HEK293 (cell line): ENCODE data around the gene SYNGAP1.

ENCODE experiments used
- EGR2 ChIP-seq: fragments of 450-650 bp; formaldehyde crosslinking; IDR thresholded peaks from 2 replicates; pipeline ENCODE4 v1.5.1; 2016; ENCODE audit warnings: low read depth, missing biosample characterization, missing genetic modification characterization
- PRDM1 ChIP-seq: fragments of 450-650 bp; formaldehyde crosslinking; IDR thresholded peaks from 2 replicates; pipeline ENCODE4; 2016; ENCODE audit warnings: missing biosample characterization, missing genetic modification characterization
- REPIN1 ChIP-seq: fragments of 450-650 bp; formaldehyde crosslinking; IDR thresholded peaks from 2 replicates; pipeline ENCODE4 v1.5.1; 2017; ENCODE audit warnings: missing biosample characterization, missing genetic modification characterization, low read depth
- SCRT2 ChIP-seq: fragments of 450-650 bp; formaldehyde crosslinking; IDR thresholded peaks from 2 replicates; pipeline ENCODE4 v1.5.1; 2016; ENCODE audit warnings: missing biosample characterization, missing genetic modification characterization
- ZBTB48 ChIP-seq: fragments of 450-650 bp; formaldehyde crosslinking; IDR thresholded peaks from 2 replicates; pipeline ENCODE4 v1.5.1; 2016; ENCODE audit warnings: missing biosample characterization, missing genetic modification characterization
- ZNF121 ChIP-seq: fragments of 450-650 bp; formaldehyde crosslinking; IDR thresholded peaks from 2 replicates; pipeline ENCODE4 v1.5.1; 2016; ENCODE audit warnings: missing biosample characterization, missing genetic modification characterization
- ZNF133 ChIP-seq: fragments of 450-650 bp; formaldehyde crosslinking; IDR thresholded peaks from 2 replicates; pipeline ENCODE4 v1.5.1; 2016; ENCODE audit warnings: missing biosample characterization, missing genetic modification characterization
- ZNF155 ChIP-seq: fragments of 450-650 bp; formaldehyde crosslinking; IDR thresholded peaks from 2 replicates; pipeline ENCODE4 v1.5.1; 2016; ENCODE audit warnings: missing biosample characterization, missing genetic modification characterization
- ZNF248 ChIP-seq: fragments of 450-650 bp; formaldehyde crosslinking; IDR thresholded peaks from 2 replicates; pipeline ENCODE4 v1.5.1; 2017; ENCODE audit warnings: missing biosample characterization, missing genetic modification characterization
- ZNF302 ChIP-seq: fragments of 450-650 bp; formaldehyde crosslinking; IDR thresholded peaks from 2 replicates; pipeline ENCODE4 v1.5.1; 2016; ENCODE audit warnings: missing biosample characterization, missing genetic modification characterization, low read depth
- ZNF366 ChIP-seq: fragments of 450-650 bp; formaldehyde crosslinking; conservative IDR thresholded peaks from 2 replicates; pipeline ENCODE4 v1.5.1; 2016; ENCODE audit warnings: missing biosample characterization, missing genetic modification characterization
- ZNF394 ChIP-seq: fragments of 450-650 bp; formaldehyde crosslinking; IDR thresholded peaks from 2 replicates; pipeline ENCODE4 v1.5.1; 2016; ENCODE audit warnings: missing biosample characterization, missing genetic modification characterization, mild to moderate bottlenecking, moderate library complexity, borderline replicate concordance
- ZNF404 ChIP-seq: fragments of 450-650 bp; formaldehyde crosslinking; IDR thresholded peaks from 2 replicates; pipeline ENCODE4 v1.5.1; 2017; ENCODE audit warnings: missing biosample characterization, missing genetic modification characterization
- ZNF501 ChIP-seq: fragments of 450-650 bp; formaldehyde crosslinking; IDR thresholded peaks from 2 replicates; pipeline ENCODE4 v1.5.1; 2016; ENCODE audit warnings: missing biosample characterization, missing genetic modification characterization
- ZNF585B ChIP-seq: fragments of 450-650 bp; formaldehyde crosslinking; IDR thresholded peaks from 2 replicates; pipeline ENCODE4 v1.5.1; 2016; ENCODE audit warnings: missing biosample characterization, missing genetic modification characterization
- ZNF596 ChIP-seq: fragments of 450-650 bp; IDR thresholded peaks from 2 replicates; pipeline ENCODE4 v1.5.0; 2018; ENCODE audit warnings: missing biosample characterization, mild to moderate bottlenecking, missing genetic modification characterization, moderate library complexity
- ZNF610 ChIP-seq: fragments of 450-650 bp; formaldehyde crosslinking; IDR thresholded peaks from 2 replicates; pipeline ENCODE4 v1.5.1; 2016; ENCODE audit warnings: missing biosample characterization, missing genetic modification characterization, borderline replicate concordance
- ZNF658 ChIP-seq: fragments of 450-650 bp; formaldehyde crosslinking; IDR thresholded peaks from 2 replicates; pipeline ENCODE4; 2016; ENCODE audit warnings: missing biosample characterization, missing genetic modification characterization
- ZNF664 ChIP-seq: fragments of 450-650 bp; formaldehyde crosslinking; IDR thresholded peaks from 2 replicates; pipeline ENCODE4 v1.5.1; 2016; ENCODE audit warnings: missing biosample characterization, missing genetic modification characterization
- ZNF76 ChIP-seq: fragments of 450-650 bp; formaldehyde crosslinking; IDR thresholded peaks from 2 replicates; pipeline ENCODE4; 2016; ENCODE audit warnings: low read depth, missing biosample characterization, missing genetic modification characterization, borderline replicate concordance
- ZNF777 ChIP-seq: fragments of 450-650 bp; formaldehyde crosslinking; IDR thresholded peaks from 2 replicates; pipeline ENCODE4 v1.5.1; 2017; ENCODE audit warnings: missing biosample characterization, missing genetic modification characterization, borderline replicate concordance
- ZNF843 ChIP-seq: fragments of 450-650 bp; formaldehyde crosslinking; IDR thresholded peaks from 2 replicates; pipeline ENCODE4 v1.5.1; 2016; ENCODE audit warnings: missing biosample characterization, missing genetic modification characterization
- ZXDB ChIP-seq: fragments of 450-650 bp; formaldehyde crosslinking; IDR thresholded peaks from 2 replicates; pipeline ENCODE4 v1.5.1; 2016; ENCODE audit warnings: missing biosample characterization, missing genetic modification characterization
- TF ChIP-seq, protein P1 (sequence below): fragments of 450-650 bp; formaldehyde crosslinking; IDR thresholded peaks from 2 replicates; pipeline ENCODE4 v1.5.1; 2016; ENCODE audit warnings: missing biosample characterization, missing genetic modification characterization
- TF ChIP-seq, protein P2 (sequence below): fragments of 450-650 bp; formaldehyde crosslinking; IDR thresholded peaks from 2 replicates; pipeline ENCODE4 v1.5.1; 2016; ENCODE audit warnings: missing biosample characterization, missing genetic modification characterization, low read depth
- TF ChIP-seq, protein P3 (sequence below): fragments of 450-650 bp; formaldehyde crosslinking; IDR thresholded peaks from 2 replicates; pipeline ENCODE4 v1.5.0; 2017; ENCODE audit warnings: missing biosample characterization, missing genetic modification characterization, borderline replicate concordance
- TF ChIP-seq, protein P4 (sequence below): fragments of 450-650 bp; formaldehyde crosslinking; IDR thresholded peaks from 2 replicates; pipeline ENCODE4 v1.5.1; 2016; ENCODE audit warnings: missing biosample characterization, missing genetic modification characterization
- TF ChIP-seq, protein P5 (sequence below): fragments of 450-650 bp; formaldehyde crosslinking; optimal IDR thresholded peaks from 2 replicates; pipeline ENCODE3; 2016; ENCODE audit warnings: missing biosample characterization, mild to moderate bottlenecking, missing genetic modification characterization

Gene SYNGAP1

DNA sequence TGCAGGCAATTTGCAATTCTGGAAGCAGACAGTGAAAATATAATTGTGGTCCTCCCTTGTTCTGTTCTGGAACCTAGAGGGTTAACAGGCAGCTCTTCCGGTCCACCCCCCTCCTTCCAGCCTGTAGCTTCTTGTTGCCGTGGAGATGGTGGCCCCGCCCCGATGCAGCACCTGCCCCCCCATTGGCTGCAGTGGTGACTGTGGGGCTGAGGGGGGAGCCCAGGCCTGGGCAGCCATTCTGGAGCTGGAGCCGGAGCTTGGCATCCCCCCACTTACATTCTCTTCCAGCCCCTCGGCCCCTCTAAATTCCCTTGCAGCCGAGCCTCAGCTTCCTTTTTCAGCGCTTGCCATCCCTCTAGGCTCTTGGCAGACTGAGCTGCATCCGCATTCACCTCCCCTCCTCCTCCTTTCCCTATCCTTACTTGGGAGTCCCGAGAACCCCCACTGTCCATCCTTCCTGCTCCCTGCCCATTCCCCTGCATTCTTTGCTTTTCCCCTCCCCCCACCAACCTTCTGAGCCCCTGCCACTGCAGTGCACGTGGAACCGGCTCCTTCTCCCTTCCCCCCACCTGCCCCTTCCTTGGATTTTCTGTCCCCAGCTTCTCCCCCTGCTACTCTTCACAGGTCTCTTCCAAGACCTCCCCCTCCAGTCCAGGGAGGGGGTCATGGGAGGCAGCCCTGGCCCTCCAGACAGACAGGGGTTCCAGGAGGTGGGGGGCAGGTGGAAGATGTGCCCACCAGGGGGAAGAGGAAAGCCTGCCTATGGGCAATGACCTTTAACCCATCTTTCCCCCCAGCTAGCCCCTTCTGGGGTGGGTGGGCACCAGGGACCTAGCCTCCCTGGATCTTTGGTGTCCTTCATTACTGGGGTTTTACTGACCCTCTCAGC lies 11.4 kb downstream of the SYNGAP1 start (continued):
- TF ChIP-seq ZNF610 (tag by site-specific recombination) = no peak
- TF ChIP-seq, protein P1, sequence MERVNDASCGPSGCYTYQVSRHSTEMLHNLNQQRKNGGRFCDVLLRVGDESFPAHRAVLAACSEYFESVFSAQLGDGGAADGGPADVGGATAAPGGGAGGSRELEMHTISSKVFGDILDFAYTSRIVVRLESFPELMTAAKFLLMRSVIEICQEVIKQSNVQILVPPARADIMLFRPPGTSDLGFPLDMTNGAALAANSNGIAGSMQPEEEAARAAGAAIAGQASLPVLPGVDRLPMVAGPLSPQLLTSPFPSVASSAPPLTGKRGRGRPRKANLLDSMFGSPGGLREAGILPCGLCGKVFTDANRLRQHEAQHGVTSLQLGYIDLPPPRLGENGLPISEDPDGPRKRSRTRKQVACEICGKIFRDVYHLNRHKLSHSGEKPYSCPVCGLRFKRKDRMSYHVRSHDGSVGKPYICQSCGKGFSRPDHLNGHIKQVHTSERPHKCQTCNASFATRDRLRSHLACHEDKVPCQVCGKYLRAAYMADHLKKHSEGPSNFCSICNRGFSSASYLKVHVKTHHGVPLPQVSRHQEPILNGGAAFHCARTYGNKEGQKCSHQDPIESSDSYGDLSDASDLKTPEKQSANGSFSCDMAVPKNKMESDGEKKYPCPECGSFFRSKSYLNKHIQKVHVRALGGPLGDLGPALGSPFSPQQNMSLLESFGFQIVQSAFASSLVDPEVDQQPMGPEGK (tag by site-specific recombination) = peak; percentile 67
- 0 out of 2 replicates have a peak, but pooled peaks have one; percentile 19 for TF ChIP-seq ZNF843
- TF ChIP-seq ZNF501 (tag by site-specific recombination) = no peak
- peak; percentile 99 for TF ChIP-seq ZNF394 (tag by site-specific recombination)
- TF ChIP-seq EGR2 = no peak
- TF ChIP-seq ZNF404 = no peak
- TF ChIP-seq ZNF302 = no peak
- no peak for TF ChIP-seq ZNF585B (tag by site-specific recombination)
- TF ChIP-seq, protein P2, sequence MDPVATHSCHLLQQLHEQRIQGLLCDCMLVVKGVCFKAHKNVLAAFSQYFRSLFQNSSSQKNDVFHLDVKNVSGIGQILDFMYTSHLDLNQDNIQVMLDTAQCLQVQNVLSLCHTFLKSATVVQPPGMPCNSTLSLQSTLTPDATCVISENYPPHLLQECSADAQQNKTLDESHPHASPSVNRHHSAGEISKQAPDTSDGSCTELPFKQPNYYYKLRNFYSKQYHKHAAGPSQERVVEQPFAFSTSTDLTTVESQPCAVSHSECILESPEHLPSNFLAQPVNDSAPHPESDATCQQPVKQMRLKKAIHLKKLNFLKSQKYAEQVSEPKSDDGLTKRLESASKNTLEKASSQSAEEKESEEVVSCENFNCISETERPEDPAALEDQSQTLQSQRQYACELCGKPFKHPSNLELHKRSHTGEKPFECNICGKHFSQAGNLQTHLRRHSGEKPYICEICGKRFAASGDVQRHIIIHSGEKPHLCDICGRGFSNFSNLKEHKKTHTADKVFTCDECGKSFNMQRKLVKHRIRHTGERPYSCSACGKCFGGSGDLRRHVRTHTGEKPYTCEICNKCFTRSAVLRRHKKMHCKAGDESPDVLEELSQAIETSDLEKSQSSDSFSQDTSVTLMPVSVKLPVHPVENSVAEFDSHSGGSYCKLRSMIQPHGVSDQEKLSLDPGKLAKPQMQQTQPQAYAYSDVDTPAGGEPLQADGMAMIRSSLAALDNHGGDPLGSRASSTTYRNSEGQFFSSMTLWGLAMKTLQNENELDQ (tag by site-specific recombination) = no peak
- TF ChIP-seq ZNF121 = no peak
- TF ChIP-seq ZBTB48 (tag by site-specific recombination) = no peak
- 0 out of 2 replicates have a peak, but pooled peaks have one; percentile 51 for TF ChIP-seq ZXDB
- TF ChIP-seq ZNF366 (tag by site-specific recombination) = peak; percentile 72; the same call in 1 of the 2 replicates
- no peak for TF ChIP-seq ZNF658 (tag by site-specific recombination)
- TF ChIP-seq, protein P3, sequence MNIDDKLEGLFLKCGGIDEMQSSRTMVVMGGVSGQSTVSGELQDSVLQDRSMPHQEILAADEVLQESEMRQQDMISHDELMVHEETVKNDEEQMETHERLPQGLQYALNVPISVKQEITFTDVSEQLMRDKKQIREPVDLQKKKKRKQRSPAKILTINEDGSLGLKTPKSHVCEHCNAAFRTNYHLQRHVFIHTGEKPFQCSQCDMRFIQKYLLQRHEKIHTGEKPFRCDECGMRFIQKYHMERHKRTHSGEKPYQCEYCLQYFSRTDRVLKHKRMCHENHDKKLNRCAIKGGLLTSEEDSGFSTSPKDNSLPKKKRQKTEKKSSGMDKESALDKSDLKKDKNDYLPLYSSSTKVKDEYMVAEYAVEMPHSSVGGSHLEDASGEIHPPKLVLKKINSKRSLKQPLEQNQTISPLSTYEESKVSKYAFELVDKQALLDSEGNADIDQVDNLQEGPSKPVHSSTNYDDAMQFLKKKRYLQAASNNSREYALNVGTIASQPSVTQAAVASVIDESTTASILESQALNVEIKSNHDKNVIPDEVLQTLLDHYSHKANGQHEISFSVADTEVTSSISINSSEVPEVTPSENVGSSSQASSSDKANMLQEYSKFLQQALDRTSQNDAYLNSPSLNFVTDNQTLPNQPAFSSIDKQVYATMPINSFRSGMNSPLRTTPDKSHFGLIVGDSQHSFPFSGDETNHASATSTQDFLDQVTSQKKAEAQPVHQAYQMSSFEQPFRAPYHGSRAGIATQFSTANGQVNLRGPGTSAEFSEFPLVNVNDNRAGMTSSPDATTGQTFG (tag by site-specific recombination) = no peak
- TF ChIP-seq, protein P4, sequence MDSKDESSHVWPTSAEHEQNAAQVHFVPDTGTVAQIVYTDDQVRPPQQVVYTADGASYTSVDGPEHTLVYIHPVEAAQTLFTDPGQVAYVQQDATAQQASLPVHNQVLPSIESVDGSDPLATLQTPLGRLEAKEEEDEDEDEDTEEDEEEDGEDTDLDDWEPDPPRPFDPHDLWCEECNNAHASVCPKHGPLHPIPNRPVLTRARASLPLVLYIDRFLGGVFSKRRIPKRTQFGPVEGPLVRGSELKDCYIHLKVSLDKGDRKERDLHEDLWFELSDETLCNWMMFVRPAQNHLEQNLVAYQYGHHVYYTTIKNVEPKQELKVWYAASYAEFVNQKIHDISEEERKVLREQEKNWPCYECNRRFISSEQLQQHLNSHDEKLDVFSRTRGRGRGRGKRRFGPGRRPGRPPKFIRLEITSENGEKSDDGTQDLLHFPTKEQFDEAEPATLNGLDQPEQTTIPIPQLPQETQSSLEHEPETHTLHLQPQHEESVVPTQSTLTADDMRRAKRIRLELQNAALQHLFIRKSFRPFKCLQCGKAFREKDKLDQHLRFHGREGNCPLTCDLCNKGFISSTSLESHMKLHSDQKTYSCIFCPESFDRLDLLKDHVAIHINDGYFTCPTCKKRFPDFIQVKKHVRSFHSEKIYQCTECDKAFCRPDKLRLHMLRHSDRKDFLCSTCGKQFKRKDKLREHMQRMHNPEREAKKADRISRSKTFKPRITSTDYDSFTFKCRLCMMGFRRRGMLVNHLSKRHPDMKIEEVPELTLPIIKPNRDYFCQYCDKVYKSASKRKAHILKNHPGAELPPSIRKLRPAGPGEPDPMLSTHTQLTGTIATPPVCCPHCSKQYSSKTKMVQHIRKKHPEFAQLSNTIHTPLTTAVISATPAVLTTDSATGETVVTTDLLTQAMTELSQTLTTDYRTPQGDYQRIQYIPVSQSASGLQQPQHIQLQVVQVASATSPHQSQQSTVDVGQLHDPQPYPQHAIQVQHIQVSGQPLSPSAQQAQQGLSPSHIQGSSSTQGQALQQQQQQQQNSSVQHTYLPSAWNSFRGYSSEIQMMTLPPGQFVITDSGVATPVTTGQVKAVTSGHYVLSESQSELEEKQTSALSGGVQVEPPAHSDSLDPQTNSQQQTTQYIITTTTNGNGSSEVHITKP (tag by site-specific recombination) = peak; percentile 96
- no peak for TF ChIP-seq ZNF133 (tag by site-specific recombination)
- no peak for TF ChIP-seq ZNF664 (tag by site-specific recombination)
- no peak for TF ChIP-seq ZNF777 (tag by site-specific recombination)
- TF ChIP-seq ZNF248 (tag by site-specific recombination) = no peak
- TF ChIP-seq ZNF155 (tag by site-specific recombination) = no peak
- no peak for TF ChIP-seq ZNF596
- no peak for TF ChIP-seq REPIN1 (tag by site-specific recombination)
- TF ChIP-seq ZNF76 (tag by site-specific recombination) = peak; percentile 43; the same call in 1 of the 2 replicates
- TF ChIP-seq SCRT2 (tag by site-specific recombination) = peak; percentile 99
- TF ChIP-seq, protein P5, sequence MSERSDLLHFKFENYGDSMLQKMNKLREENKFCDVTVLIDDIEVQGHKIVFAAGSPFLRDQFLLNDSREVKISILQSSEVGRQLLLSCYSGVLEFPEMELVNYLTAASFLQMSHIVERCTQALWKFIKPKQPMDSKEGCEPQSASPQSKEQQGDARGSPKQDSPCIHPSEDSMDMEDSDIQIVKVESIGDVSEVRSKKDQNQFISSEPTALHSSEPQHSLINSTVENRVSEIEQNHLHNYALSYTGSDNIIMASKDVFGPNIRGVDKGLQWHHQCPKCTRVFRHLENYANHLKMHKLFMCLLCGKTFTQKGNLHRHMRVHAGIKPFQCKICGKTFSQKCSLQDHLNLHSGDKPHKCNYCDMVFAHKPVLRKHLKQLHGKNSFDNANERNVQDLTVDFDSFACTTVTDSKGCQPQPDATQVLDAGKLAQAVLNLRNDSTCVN (tag by site-specific recombination) = peak; percentile 14
- peak; percentile 40; the same call in 1 of the 2 replicates for TF ChIP-seq PRDM1 (tag by site-specific recombination)
